Measurements from ENCODE around the gene GALNT18.

GRCh38 chr11:11311169-11311568, 310.6 kb downstream of the GALNT18 start:
- TF ChIP-seq CTCF (IDR thresholded peaks at IDR 0.05) (no peak), POLR2AphosphoS5 (IDR thresholded peaks at IDR 0.05; ENCODE audit: insufficient read depth in 1 of 2, low read depth in 1 of 2) (no peak), POLR2A (IDR thresholded peaks at IDR 0.05) (no peak)
